ENCODE measurements around the gene PHF2. TPM values are rescaled to one million over a fixed set of nuclear protein-coding genes. Genes with fewer than 3 reads are reported as not detected.

PHF2 gene
- total RNA-seq, 1 experiment from 2014 or later = 11.6 TPM

DNA sequence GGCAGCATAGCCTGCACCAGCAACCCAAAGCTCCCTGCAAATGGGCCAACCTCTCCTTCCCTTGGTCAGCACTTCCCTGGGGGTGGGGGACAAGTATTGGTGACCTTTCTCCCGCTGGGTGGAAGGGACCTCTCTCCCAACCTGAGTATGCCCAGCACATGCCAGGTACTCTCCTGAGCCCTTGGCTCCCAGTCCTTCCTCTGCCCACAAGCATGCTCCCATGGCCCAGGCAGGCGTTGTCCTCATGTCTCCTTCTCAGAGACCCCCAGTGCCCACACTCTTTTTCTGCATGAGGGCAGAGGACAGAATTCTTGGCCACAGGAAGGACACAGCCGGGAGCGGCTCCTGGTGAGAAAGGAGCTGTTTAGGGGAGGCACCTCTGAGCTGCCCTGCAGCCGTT is 60.3 kb downstream of the PHF2 start:
- DNase-seq (ENCODE audit: low spot score) = no peak
- Mint-ChIP-seq H3K36me3 (peaks cover 29% of the 10 kb centered on the region), H3K27ac (no peak overlapping the region), H3K4me3 (no peak overlapping the region), H3K27me3 (ENCODE audit: low read depth) (no peaks in the 10 kb centered on the region; the same call in 1 of the 2 replicates), H3K4me1 (no peaks in the 10 kb centered on the region), H3K9me3 (peaks cover 15% of the 10 kb centered on the region)
- no peak for TF ChIP-seq RORB (CRISPR knock-in tag; IDR thresholded peaks at IDR 0.05)
- no peak for TF ChIP-seq SOX15 (CRISPR knock-in tag; IDR thresholded peaks at IDR 0.05)
- TF ChIP-seq, protein P1, sequence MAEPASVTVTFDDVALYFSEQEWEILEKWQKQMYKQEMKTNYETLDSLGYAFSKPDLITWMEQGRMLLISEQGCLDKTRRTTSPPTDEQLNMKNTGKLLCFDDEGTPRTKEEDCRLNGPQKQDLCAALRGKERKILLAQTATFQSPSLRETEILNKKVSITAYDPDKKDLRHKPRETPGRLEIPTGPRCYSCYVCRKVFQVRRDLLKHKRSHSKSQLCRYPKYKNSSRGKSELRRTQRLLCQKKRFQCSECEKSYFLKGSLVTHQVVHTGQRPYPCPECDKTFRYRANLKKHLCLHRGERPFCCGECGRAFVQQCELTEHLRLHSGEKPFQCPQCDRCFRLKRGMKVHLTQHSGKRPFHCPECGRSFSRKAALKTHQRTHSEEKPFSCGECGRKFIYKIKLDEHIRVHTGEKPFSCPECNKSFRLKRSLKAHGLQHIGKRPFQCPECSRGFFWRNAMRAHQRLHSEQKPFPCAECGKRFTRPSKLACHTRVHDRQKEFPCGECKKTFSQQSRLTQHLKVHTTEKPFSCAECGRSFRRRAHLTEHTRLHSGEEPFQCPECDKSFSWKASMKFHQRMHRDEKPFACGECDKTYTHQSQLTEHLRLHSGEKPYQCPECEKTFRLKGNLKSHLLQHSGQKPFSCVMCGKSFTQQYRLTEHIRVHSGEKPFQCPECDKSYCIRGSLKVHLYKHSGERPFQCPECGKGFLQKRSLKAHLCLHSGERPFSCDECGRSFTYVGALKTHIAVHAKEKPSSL (CRISPR knock-in tag; conservative IDR thresholded peaks at IDR 0.05) = no peak
- no peak for TF ChIP-seq ZNF416 (CRISPR knock-in tag; IDR thresholded peaks at IDR 0.05)
- no peak for TF ChIP-seq MYBL2 (CRISPR knock-in tag; IDR thresholded peaks at IDR 0.05)
- TF ChIP-seq FOXK1 (CRISPR knock-in tag; IDR thresholded peaks at IDR 0.05) = no peak
- no peak for TF ChIP-seq FOXJ3 (CRISPR knock-in tag; IDR thresholded peaks at IDR 0.05; ENCODE audit: borderline replicate concordance)
- TF ChIP-seq, protein P2, sequence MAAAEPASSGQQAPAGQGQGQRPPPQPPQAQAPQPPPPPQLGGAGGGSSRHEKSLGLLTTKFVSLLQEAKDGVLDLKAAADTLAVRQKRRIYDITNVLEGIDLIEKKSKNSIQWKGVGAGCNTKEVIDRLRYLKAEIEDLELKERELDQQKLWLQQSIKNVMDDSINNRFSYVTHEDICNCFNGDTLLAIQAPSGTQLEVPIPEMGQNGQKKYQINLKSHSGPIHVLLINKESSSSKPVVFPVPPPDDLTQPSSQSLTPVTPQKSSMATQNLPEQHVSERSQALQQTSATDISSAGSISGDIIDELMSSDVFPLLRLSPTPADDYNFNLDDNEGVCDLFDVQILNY (CRISPR knock-in tag; IDR thresholded peaks at IDR 0.05) = no peak
- TF ChIP-seq, protein P3, sequence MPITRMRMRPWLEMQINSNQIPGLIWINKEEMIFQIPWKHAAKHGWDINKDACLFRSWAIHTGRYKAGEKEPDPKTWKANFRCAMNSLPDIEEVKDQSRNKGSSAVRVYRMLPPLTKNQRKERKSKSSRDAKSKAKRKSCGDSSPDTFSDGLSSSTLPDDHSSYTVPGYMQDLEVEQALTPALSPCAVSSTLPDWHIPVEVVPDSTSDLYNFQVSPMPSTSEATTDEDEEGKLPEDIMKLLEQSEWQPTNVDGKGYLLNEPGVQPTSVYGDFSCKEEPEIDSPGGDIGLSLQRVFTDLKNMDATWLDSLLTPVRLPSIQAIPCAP (CRISPR knock-in tag; IDR thresholded peaks at IDR 0.05) = no peak
- TF ChIP-seq, protein P4, sequence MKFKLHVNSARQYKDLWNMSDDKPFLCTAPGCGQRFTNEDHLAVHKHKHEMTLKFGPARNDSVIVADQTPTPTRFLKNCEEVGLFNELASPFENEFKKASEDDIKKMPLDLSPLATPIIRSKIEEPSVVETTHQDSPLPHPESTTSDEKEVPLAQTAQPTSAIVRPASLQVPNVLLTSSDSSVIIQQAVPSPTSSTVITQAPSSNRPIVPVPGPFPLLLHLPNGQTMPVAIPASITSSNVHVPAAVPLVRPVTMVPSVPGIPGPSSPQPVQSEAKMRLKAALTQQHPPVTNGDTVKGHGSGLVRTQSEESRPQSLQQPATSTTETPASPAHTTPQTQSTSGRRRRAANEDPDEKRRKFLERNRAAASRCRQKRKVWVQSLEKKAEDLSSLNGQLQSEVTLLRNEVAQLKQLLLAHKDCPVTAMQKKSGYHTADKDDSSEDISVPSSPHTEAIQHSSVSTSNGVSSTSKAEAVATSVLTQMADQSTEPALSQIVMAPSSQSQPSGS (CRISPR knock-in tag; IDR thresholded peaks at IDR 0.05; ENCODE audit: borderline replicate concordance, low read depth) = no peak
- TF ChIP-seq, protein P5, sequence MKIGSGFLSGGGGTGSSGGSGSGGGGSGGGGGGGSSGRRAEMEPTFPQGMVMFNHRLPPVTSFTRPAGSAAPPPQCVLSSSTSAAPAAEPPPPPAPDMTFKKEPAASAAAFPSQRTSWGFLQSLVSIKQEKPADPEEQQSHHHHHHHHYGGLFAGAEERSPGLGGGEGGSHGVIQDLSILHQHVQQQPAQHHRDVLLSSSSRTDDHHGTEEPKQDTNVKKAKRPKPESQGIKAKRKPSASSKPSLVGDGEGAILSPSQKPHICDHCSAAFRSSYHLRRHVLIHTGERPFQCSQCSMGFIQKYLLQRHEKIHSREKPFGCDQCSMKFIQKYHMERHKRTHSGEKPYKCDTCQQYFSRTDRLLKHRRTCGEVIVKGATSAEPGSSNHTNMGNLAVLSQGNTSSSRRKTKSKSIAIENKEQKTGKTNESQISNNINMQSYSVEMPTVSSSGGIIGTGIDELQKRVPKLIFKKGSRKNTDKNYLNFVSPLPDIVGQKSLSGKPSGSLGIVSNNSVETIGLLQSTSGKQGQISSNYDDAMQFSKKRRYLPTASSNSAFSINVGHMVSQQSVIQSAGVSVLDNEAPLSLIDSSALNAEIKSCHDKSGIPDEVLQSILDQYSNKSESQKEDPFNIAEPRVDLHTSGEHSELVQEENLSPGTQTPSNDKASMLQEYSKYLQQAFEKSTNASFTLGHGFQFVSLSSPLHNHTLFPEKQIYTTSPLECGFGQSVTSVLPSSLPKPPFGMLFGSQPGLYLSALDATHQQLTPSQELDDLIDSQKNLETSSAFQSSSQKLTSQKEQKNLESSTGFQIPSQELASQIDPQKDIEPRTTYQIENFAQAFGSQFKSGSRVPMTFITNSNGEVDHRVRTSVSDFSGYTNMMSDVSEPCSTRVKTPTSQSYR (CRISPR knock-in tag; IDR thresholded peaks at IDR 0.05) = no peak
- no peak for TF ChIP-seq SMAD3 (CRISPR knock-in tag; IDR thresholded peaks at IDR 0.05; ENCODE audit: borderline replicate concordance)
- TF ChIP-seq JUN (CRISPR knock-in tag; IDR thresholded peaks at IDR 0.05) = no peak
- TF ChIP-seq NR2C2 (CRISPR knock-in tag; IDR thresholded peaks at IDR 0.05) = no peak
- no peak for TF ChIP-seq ELF4 (CRISPR knock-in tag; IDR thresholded peaks at IDR 0.05; ENCODE audit: low read depth)
- TF ChIP-seq TEAD4 (CRISPR knock-in tag; IDR thresholded peaks at IDR 0.05) = no peak
- TF ChIP-seq GRHL2 (CRISPR knock-in tag; IDR thresholded peaks at IDR 0.05; ENCODE audit: insufficient replicate concordance, severe bottlenecking) = no peak
- POLR2A ChIA-PET = no interaction called here
- CTCF ChIA-PET = no interaction called here
- no peak for ATAC-seq

DNA sequence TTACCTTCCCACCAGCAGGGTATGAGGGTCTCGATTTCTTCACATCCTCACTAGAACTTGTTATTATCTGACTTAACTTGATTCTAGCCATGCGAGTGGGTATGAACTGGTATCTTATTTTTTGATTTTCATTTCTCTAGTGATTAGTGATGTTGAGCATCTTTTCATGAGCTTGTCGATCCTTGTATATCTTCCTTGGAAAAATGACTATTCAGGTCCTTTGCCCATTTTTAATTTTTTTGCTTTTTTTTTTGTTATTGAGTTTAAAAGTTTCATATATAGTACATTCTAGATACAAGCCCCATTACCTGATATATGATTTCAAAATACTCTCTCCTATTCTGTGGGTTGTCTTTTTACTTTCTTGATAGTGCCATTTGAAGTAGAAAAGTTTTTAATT is 61.5 kb downstream of the PHF2 start:
- Mint-ChIP-seq H3K4me3 (no peak overlapping the region), H3K9me3 (peaks cover 15% of the 10 kb centered on the region), H3K27ac (no peak overlapping the region), H3K36me3 (peaks cover 29% of the 10 kb centered on the region), H3K4me1 (no peaks in the 10 kb centered on the region), H3K27me3 (ENCODE audit: low read depth) (no peaks in the 10 kb centered on the region; the same call in 1 of the 2 replicates)
- ATAC-seq (no peak), DNase-seq (ENCODE audit: low spot score) (no peak)
- POLR2A ChIA-PET = no interaction called here
- CTCF ChIA-PET = no interaction called here
- no peak for TF ChIP-seq ZNF232 (CRISPR knock-in tag; IDR thresholded peaks at IDR 0.05)
- TF ChIP-seq ZNF219 (CRISPR knock-in tag; IDR thresholded peaks at IDR 0.05; ENCODE audit: borderline replicate concordance) = no peak
- TF ChIP-seq, protein P6, sequence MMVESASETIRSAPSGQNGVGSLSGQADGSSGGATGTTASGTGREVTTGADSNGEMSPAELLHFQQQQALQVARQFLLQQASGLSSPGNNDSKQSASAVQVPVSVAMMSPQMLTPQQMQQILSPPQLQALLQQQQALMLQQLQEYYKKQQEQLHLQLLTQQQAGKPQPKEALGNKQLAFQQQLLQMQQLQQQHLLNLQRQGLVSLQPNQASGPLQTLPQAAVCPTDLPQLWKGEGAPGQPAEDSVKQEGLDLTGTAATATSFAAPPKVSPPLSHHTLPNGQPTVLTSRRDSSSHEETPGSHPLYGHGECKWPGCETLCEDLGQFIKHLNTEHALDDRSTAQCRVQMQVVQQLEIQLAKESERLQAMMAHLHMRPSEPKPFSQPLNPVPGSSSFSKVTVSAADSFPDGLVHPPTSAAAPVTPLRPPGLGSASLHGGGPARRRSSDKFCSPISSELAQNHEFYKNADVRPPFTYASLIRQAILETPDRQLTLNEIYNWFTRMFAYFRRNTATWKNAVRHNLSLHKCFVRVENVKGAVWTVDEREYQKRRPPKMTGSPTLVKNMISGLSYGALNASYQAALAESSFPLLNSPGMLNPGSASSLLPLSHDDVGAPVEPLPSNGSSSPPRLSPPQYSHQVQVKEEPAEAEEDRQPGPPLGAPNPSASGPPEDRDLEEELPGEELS (CRISPR knock-in tag; IDR thresholded peaks at IDR 0.05) = no peak
- TF ChIP-seq, protein P7, sequence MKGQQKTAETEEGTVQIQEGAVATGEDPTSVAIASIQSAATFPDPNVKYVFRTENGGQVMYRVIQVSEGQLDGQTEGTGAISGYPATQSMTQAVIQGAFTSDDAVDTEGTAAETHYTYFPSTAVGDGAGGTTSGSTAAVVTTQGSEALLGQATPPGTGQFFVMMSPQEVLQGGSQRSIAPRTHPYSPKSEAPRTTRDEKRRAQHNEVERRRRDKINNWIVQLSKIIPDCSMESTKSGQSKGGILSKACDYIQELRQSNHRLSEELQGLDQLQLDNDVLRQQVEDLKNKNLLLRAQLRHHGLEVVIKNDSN (CRISPR knock-in tag; IDR thresholded peaks at IDR 0.05) = no peak
- TF ChIP-seq, protein P8, sequence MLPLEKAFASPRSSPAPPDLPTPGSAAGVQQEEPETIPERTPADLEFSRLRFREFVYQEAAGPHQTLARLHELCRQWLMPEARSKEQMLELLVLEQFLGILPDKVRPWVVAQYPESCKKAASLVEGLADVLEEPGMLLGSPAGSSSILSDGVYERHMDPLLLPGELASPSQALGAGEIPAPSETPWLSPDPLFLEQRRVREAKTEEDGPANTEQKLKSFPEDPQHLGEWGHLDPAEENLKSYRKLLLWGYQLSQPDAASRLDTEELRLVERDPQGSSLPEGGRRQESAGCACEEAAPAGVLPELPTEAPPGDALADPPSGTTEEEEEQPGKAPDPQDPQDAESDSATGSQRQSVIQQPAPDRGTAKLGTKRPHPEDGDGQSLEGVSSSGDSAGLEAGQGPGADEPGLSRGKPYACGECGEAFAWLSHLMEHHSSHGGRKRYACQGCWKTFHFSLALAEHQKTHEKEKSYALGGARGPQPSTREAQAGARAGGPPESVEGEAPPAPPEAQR (CRISPR knock-in tag; IDR thresholded peaks at IDR 0.05) = no peak
- TF ChIP-seq, protein P9, sequence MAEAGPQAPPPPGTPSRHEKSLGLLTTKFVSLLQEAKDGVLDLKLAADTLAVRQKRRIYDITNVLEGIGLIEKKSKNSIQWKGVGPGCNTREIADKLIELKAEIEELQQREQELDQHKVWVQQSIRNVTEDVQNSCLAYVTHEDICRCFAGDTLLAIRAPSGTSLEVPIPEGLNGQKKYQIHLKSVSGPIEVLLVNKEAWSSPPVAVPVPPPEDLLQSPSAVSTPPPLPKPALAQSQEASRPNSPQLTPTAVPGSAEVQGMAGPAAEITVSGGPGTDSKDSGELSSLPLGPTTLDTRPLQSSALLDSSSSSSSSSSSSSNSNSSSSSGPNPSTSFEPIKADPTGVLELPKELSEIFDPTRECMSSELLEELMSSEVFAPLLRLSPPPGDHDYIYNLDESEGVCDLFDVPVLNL (CRISPR knock-in tag; IDR thresholded peaks at IDR 0.05; ENCODE audit: borderline replicate concordance, low read depth) = no peak
